ENCODE results near the gene VPS26B. TPM values are rescaled to one million over a fixed set of nuclear protein-coding genes. Genes with fewer than 3 reads are reported as not detected.

The VPS26B gene
- total RNA-seq (10 to 100 TPM; 34.4 to 37.6 TPM), polyA plus RNA-seq (10 to 100 TPM; 17.1 to 20.3 TPM)
- long read RNA-seq, donor 1, transcript VPS26B-201 (6 exons, 3,691 nt), result major isoform, 12 of 18 reads
- long read RNA-seq, donor 1, partial matches to known transcripts, result 0 of 18 reads
- long read RNA-seq, donor 1, other reads (novel, unspliced or antisense), result 0 of 18 reads
- long read RNA-seq, donor 2, partial matches to known transcripts, result 10 of 18 reads
- long read RNA-seq, donor 2, other reads (novel, unspliced or antisense), result 0 of 18 reads
- long read RNA-seq, donor 3, transcript VPS26B-201 (6 exons, 3,691 nt), result major isoform, 8 of 12 reads
- long read RNA-seq, donor 3, partial matches to known transcripts, result 0 of 12 reads
- long read RNA-seq, donor 3, other reads (novel, unspliced or antisense), result 0 of 12 reads
- long read RNA-seq, donor 4, transcript VPS26B-201 (6 exons, 3,691 nt), result major isoform, 5 of 9 reads
- long read RNA-seq, donor 4, partial matches to known transcripts, result 0 of 9 reads
- long read RNA-seq, donor 4, other reads (novel, unspliced or antisense), result 0 of 9 reads
- long read RNA-seq, donor 5, transcript VPS26B-201 (6 exons, 3,691 nt), result major isoform, 22 of 34 reads
- long read RNA-seq, donor 5, partial matches to known transcripts, result 8 of 34 reads
- long read RNA-seq, donor 5, other reads (novel, unspliced or antisense), result 0 of 34 reads

GRCh38 chr11:134223836-134224709 lies at the start of gene VPS26B, which contains the start of gene NCAPD3:
VPS26B (plus strand) TSS chr11:134224671; CDS start chr11:134225123, 452 bp downstream.
NCAPD3 (minus strand) TSS chr11:134223967; CDS start chr11:134223926, 41 bp downstream.
- Histone ChIP-seq H3K27ac (ENCODE audit: low read depth in 1 of 2, low read length in 1 of 2) (peak within 1 kb of the TSS; percentile 87 to 95), H3K36me3 (ENCODE audit: control insufficient read depth in 4 of 4, insufficient read depth in 4 of 4, low read length in 4 of 4) (peaks cover 0 to 5% (median 3%) of the 10 kb centered on the region in 4 donors), H3K4me3 (peak within 1 kb of the TSS; percentile 94), H3K9me3 (ENCODE audit: control insufficient read depth in 4 of 4, insufficient read depth in 3 of 4, low read length in 3 of 4) (no peaks in the 10 kb centered on the region), H3K4me1 (ENCODE audit: control insufficient read depth in 5 of 5, insufficient read depth in 5 of 5, low read length in 5 of 5) (peaks cover 4 to 34% (median 11%) of the 10 kb centered on the region in 5 donors), H3K9ac (ENCODE audit: insufficient read depth in 1 of 2, low read length in 2 of 2) (peak within 1 kb of the TSS in 1 of 2 donors; percentile 70), H3K27me3 (ENCODE audit: control insufficient read depth in 3 of 3, insufficient read depth in 3 of 3, low read length in 2 of 3) (no peaks in the 10 kb centered on the region)
- ATAC-seq (ENCODE audit: insufficient read depth, low FRiP score), result peak; percentile 95
- 0 to 1% methylated on average over 72 to 89 of the region's 89 CpGs for WGBS, 2 donors
- no peak for TF ChIP-seq CTCF (IDR thresholded peaks at IDR 0.05; ENCODE audit: control extremely low read depth, extremely low read depth)
- peak; percentile 97 to 98 (median 98) for DNase-seq

- H3K9ac ChIP-seq (ENCODE audit: insufficient read depth in 1 of 2, low read length in 2 of 2), result no peak overlapping the region
- no peak for ATAC-seq (ENCODE audit: insufficient read depth, low FRiP score)
- DNase-seq, result no peak
- H3K4me3 ChIP-seq, result no peak overlapping the region
- H3K9me3 ChIP-seq (ENCODE audit: control insufficient read depth in 4 of 4, insufficient read depth in 3 of 4, low read length in 3 of 4), result no peaks in the 10 kb centered on the region
- H3K27ac ChIP-seq (ENCODE audit: low read depth in 1 of 2, low read length in 1 of 2), result no peak overlapping the region
- no peak for TF ChIP-seq CTCF (IDR thresholded peaks at IDR 0.05; ENCODE audit: control extremely low read depth, extremely low read depth)
- H3K27me3 ChIP-seq (ENCODE audit: control insufficient read depth in 3 of 3, insufficient read depth in 3 of 3, low read length in 2 of 3), result no peaks in the 10 kb centered on the region
- peaks cover 16 to 26% (median 21%) of the 10 kb centered on the region in 4 donors for H3K36me3 ChIP-seq (ENCODE audit: control insufficient read depth in 4 of 4, insufficient read depth in 4 of 4, low read length in 4 of 4)
- 96% methylated on average over 13 of the region's 13 CpGs for WGBS, 2 donors
- H3K4me1 ChIP-seq (ENCODE audit: control insufficient read depth in 5 of 5, insufficient read depth in 5 of 5, low read length in 5 of 5), result no peaks in the 10 kb centered on the region
These were observed 48.2 kb upstream of the VPS26B start for GRCh38 chr11:134176284-134176683.

DNA sequence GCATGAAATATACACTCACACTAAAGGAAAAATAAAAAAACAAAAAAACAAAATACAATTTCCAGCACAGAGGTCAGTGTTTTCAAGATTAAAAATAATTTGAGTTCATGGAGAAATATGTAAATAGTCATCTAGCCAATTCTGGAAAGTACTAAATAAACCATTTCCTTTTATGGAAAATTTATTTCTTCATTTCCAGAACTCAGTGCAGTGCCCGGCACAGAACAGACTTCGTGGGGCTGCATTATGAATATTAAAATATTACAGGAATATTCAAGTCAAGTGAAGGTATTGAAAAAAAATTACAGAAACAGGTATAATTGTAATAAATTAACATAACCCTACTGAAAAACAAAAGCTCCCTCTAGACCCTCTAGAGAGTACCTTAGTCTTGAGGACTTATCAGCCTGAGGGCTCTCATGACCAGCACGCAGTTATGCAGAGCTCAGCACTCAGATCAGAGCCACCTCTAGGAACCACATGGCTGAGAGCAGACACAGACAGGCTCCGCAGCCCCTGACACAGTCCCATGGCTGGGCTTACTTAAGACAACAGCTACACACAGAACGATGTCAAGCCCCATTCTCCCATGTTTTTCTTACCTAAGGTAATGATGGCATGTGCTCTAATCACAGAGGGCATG lies 46.3 kb upstream of the VPS26B start:
- ATAC-seq (ENCODE audit: insufficient read depth, low FRiP score) (no peak), DNase-seq (peak in 1 of 3 donors; percentile 5)
- Histone ChIP-seq H3K9me3 (ENCODE audit: control insufficient read depth in 4 of 4, insufficient read depth in 3 of 4, low read length in 3 of 4) (no peaks in the 10 kb centered on the region), H3K36me3 (ENCODE audit: control insufficient read depth in 4 of 4, insufficient read depth in 4 of 4, low read length in 4 of 4) (peaks cover 14 to 25% (median 20%) of the 10 kb centered on the region in 4 donors), H3K4me3 (no peak overlapping the region), H3K27ac (ENCODE audit: low read depth in 1 of 2, low read length in 1 of 2) (no peak overlapping the region), H3K4me1 (ENCODE audit: control insufficient read depth in 5 of 5, insufficient read depth in 5 of 5, low read length in 5 of 5) (no peaks in the 10 kb centered on the region), H3K9ac (ENCODE audit: insufficient read depth in 1 of 2, low read length in 2 of 2) (no peak overlapping the region), H3K27me3 (ENCODE audit: control insufficient read depth in 3 of 3, insufficient read depth in 3 of 3, low read length in 2 of 3) (no peaks in the 10 kb centered on the region)
- TF ChIP-seq CTCF (IDR thresholded peaks at IDR 0.05; ENCODE audit: control extremely low read depth, extremely low read depth), result no peak
- WGBS, 2 donors, result 68 to 79% methylated on average over 5 of the region's 5 CpGs
